HG02981 (cell line): ENCODE results near the gene ADGRG4.

Experiments used
- ATAC-seq: cut with Tn5 transposase; IDR thresholded peaks from one replicate; pipeline ENCODE4 v1.9.1; 2021; ENCODE audit warnings: mild to moderate bottlenecking, moderate library complexity; ENCODE audit not compliant: unreplicated experiment

Gene ADGRG4

GRCh38 chrX:136457303-136457917, 156.6 kb downstream of the ADGRG4 start:
- ATAC-seq = no peak

DNA sequence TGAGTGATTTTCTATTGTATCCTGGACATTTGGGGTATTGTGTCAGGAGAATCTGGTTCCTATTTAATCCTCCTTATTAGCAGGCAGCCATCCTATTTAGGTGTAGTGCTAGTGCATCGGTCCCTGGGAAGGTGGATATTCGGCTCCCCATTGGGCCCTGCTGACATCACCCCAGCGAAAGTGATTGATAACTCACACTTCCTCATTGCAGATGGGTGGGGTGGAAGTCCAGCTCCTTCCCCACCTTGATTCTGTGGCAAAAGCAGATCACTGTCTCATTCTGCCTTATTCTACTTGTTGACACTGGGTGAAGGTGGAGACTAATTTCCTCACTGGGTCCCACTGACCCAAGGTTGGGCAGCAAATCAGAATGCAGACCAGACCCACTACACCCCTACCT, 163.8 kb downstream of the ADGRG4 start:
- no peak for ATAC-seq
